Pancreas (tissue), 10 donors: ENCODE results near the gene HEXA. TPM values are rescaled to one million over a fixed set of nuclear protein-coding genes. Genes with fewer than 3 reads are reported as not detected.

Experiments
- ATAC-seq, 4 donors: fragments of 200-7000 bp; cut with Tn5 transposase; one replicate each; pipeline versions ENCODE4 v1.8.0 to v1.9.1; 2020; ENCODE audit warnings: mild to moderate bottlenecking in 4 of 4, moderate library complexity in 4 of 4
- DNase-seq, 6 donors: peaks; one replicate each; pipeline ENCODE4 v3.0.0-alpha.2; 2020
- FAIRE-seq: peaks from 2 replicates; lab custom pipeline; 2012; peaks lifted over from hg19 to GRCh38; lab: Jason Lieb, UNC
- H3K27ac ChIP-seq, 4 donors: fragments of 200-600 bp; sonication (generic); 1 replicate in 3 of 4; 2 replicates in 1 of 4; pipeline versions ENCODE4 v1.5.0 to v1.8.0; 2020
- H3K27me3 ChIP-seq, 4 donors: fragments of 200-600 bp; one replicate each; pipeline ENCODE4 v1.8.0; 2021
- H3K36me3 ChIP-seq, 3 donors: fragments of 200-600 bp; sonication (generic) in 1 of 3; one replicate each; pipeline versions ENCODE4 v1.5.0 to v1.8.0; 2020 to 2021
- H3K4me1 ChIP-seq, 3 donors: fragments of 200-600 bp; one replicate each; pipeline ENCODE4 v1.8.0; 2021
- H3K4me3 ChIP-seq, 4 donors: fragments of 200-600 bp; sonication (generic) in 2 of 4; one replicate each; pipeline versions ENCODE4 v1.5.0 to v1.8.0; 2020 to 2021
- H3K9me3 ChIP-seq, 4 donors: fragments of 200-600 bp; one replicate each; pipeline ENCODE4 v1.8.0; 2021
- CTCF ChIP-seq, 4 donors: fragments of 200-600 bp; sonication (generic) in 3 of 4; IDR thresholded peaks; one replicate each; pipeline versions ENCODE4 v1.5.0 to v1.8.0; 2021; ENCODE audit warnings: antibody characterized with exemption in 4 of 4
- WGBS, 2 donors: extraction: QIAGEN DNeasy Blood & Tissue Kit; methylation state at CpG; one replicate each; pipeline ENCODE4 v1.1.7; 2013; 5-methylcytosine and 5-hydroxymethylcytosine counted together
- intact Hi-C, 3 donors: fragments of 100-400 bp; cut with DNase I; formaldehyde crosslinking; loops; one replicate each; pipeline versions ENCODE4 v1.11.1 to v1.14.2; 2022
- polyA plus RNA-seq, 2 donors: library from polyadenylated mRNA; stranded (reverse); fragments of 200-250 nt; gene quantifications; one replicate each; pipeline ENCODE4 v1.2.3, GENCODE V29; 2013
- total RNA-seq, 6 donors: library from RNA; stranded (reverse); fragmentation: NEBNext Ultra II Directional in 4 of 6; extraction: Animal tissue kit (Norgen Biotek cat#: 25700) in 4 of 6; gene quantifications; one replicate each; pipeline versions ENCODE4 v1.2.1 to v1.2.4, GENCODE V29; 2021 to 2023
- donor health status: healthy with polysubstance abuse.
- donor health status: DM: no; HTN: no; CAD: no; lungs with moderate emphysema.
- donor health status: DM: no; HTN: no; CAD: no.
- donor health status: control.
- donor health status: control.
- donor health status: Bipolar disorder and iron deficiency.
- donor health status: DM: yes; HTN: yes; CAD: no.
- donor health status: DM: no; HTN: no; CAD: no.
- donor health status: DM: no; HTN: no; CAD: no.
- donor health status: DM: yes; HTN: yes; CAD: no.

Gene HEXA
- total and polyA plus RNA-seq, 8 donors: 30.2 to 76.0 (median 54.0) TPM

GRCh38 chr15:72304596-72304995 is 71.2 kb downstream of the HEXA start:
- Histone ChIP-seq H3K36me3 (no peaks in the 10 kb centered on the region), H3K4me1 (no peaks in the 10 kb centered on the region), H3K4me3 (no peak overlapping the region), H3K27me3 (no peaks in the 10 kb centered on the region), H3K9me3 (no peaks in the 10 kb centered on the region), H3K27ac (no peak overlapping the region)
- no peak for TF ChIP-seq CTCF (IDR thresholded peaks at IDR 0.05)
- ATAC-seq (no peak), FAIRE-seq (no peak), DNase-seq (no peak)
- 81 to 86% methylated on average over 7 of the region's 7 CpGs for WGBS, 2 donors
- intact Hi-C loops: no loop called here

GRCh38 chr15:72302955-72303354 is 72.9 kb downstream of the HEXA start:
- FAIRE-seq (no peak), ATAC-seq (no peak), DNase-seq (no peak)
- no peaks in the 10 kb centered on the region for H3K9me3 ChIP-seq
- intact Hi-C loops: no loop called here
- no peak overlapping the region for H3K4me3 ChIP-seq
- WGBS, 2 donors: 42 to 50% methylated on average over 1 of the region's 1 CpG
- no peaks in the 10 kb centered on the region for H3K36me3 ChIP-seq
- TF ChIP-seq CTCF (IDR thresholded peaks at IDR 0.05): no peak
- no peaks in the 10 kb centered on the region for H3K27me3 ChIP-seq
- H3K4me1 ChIP-seq: no peaks in the 10 kb centered on the region
- no peak overlapping the region for H3K27ac ChIP-seq

Other genes with a start within 250 kb of the HEXA start
- gene GRAMD2A, start 178.2 kb downstream of the HEXA start, total RNA-seq: under 1 TPM in 1 of 6 donors, not detected in 5; 0.19 TPM
- gene GRAMD2A, start 178.2 kb downstream of the HEXA start, polyA plus RNA-seq: under 1 TPM in 1 of 2 donors, not detected in 1; 0.28 TPM
- 100 to 1,000 TPM in 3 of 6 donors, 10 to 100 TPM in 3; 61.8 to 219 (median 110) TPM for gene PKM, start 144.8 kb downstream of the HEXA start, total RNA-seq
- 100 to 1,000 TPM in 1 of 2 donors, 10 to 100 TPM in 1; 67.2 to 140 TPM for gene PKM, start 144.8 kb downstream of the HEXA start, polyA plus RNA-seq
- gene PARP6, start 103.5 kb downstream of the HEXA start, total RNA-seq: 10 to 100 TPM; 31.1 to 55.5 (median 39.7) TPM
- gene PARP6, start 103.5 kb downstream of the HEXA start, polyA plus RNA-seq: 100 to 1,000 TPM; 121 to 178 TPM
- 1 to 10 TPM in 1 of 6 donors, under 1 TPM in 5; 0.25 to 1.9 (median 0.61) TPM for gene CELF6, start 55.9 kb downstream of the HEXA start, total RNA-seq
- gene CELF6, start 55.9 kb downstream of the HEXA start, polyA plus RNA-seq: 10 to 100 TPM in 1 of 2 donors, 1 to 10 TPM in 1; 4.1 to 13.6 TPM
- gene TMEM202, start 22.3 kb upstream of the HEXA start, total RNA-seq: not detected
- gene TMEM202, start 22.3 kb upstream of the HEXA start, polyA plus RNA-seq: not detected
- gene ARIH1, start 98.3 kb upstream of the HEXA start, total RNA-seq: 10 to 100 TPM; 59.7 to 91.3 (median 68.8) TPM
- 10 to 100 TPM; 11.5 to 22.5 TPM for gene ARIH1, start 98.3 kb upstream of the HEXA start, polyA plus RNA-seq